Uterus (tissue), 2 donors: ENCODE data around the gene OVAAL.

ENCODE experiments used
- POLR2A ChIP-seq, 2 donors: fragments of 450-650 bp; IDR thresholded peaks; one replicate each; pipeline ENCODE4 v1.6.1; 2016; ENCODE audit warnings: antibody characterized with exemption in 2 of 2, mild to moderate bottlenecking in 1 of 2, moderate library complexity in 1 of 2
- TF ChIP-seq, protein P1 (sequence below), 4 experiments: fragments of 200-600 bp in 2 of 4; fragments of 450-650 bp in 2 of 4; sonication (generic) in 2 of 4; IDR thresholded peaks; one replicate each; pipeline ENCODE4 v1.5.1; 2016 to 2019; ENCODE audit warnings: antibody characterized with exemption in 4 of 4, mild to moderate bottlenecking in 2 of 4, moderate library complexity in 1 of 4

DNA sequence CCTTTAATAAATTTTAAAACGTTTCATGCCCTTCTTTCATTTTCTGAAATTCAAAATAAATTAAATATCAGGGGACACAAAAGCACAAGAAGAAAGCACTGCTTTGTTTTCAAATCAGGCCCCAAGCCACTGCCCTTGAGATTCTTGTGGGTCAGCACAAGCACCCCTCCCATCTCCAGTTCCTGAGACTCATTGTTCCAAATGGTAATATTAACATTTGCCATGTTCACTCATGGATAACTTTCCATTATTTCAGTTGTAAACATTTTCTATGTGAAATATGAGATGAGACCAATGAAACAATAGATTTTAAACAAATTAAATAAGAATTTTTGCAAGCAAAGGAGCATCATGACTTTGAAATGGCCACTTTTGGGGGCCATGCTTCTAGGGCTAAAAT is 7.7 kb downstream of the OVAAL start:
- TF ChIP-seq, protein P1, sequence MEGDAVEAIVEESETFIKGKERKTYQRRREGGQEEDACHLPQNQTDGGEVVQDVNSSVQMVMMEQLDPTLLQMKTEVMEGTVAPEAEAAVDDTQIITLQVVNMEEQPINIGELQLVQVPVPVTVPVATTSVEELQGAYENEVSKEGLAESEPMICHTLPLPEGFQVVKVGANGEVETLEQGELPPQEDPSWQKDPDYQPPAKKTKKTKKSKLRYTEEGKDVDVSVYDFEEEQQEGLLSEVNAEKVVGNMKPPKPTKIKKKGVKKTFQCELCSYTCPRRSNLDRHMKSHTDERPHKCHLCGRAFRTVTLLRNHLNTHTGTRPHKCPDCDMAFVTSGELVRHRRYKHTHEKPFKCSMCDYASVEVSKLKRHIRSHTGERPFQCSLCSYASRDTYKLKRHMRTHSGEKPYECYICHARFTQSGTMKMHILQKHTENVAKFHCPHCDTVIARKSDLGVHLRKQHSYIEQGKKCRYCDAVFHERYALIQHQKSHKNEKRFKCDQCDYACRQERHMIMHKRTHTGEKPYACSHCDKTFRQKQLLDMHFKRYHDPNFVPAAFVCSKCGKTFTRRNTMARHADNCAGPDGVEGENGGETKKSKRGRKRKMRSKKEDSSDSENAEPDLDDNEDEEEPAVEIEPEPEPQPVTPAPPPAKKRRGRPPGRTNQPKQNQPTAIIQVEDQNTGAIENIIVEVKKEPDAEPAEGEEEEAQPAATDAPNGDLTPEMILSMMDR (IDR thresholded peaks at IDR 0.05), result no peak
- no peak for TF ChIP-seq POLR2A (IDR thresholded peaks at IDR 0.05)
